WTC11 (cell line): ENCODE measurements around the gene DENND1C. TPM values are rescaled to one million over a fixed set of nuclear protein-coding genes. Genes with fewer than 3 reads are reported as not detected.

ENCODE experiments used
- ATAC-seq: fragments of 200-7000 bp; cut with Tn5 transposase; 2 replicates; pipeline ENCODE4 v1.10.0; 2021; ENCODE audit warnings: mild to moderate bottlenecking, moderate library complexity
- CTCF ChIA-PET: fragments of 300-600 bp; sonication (Branson Sonifier 250); formaldehyde crosslinking; loops from one replicate; lab custom pipeline; 2021; ENCODE audit warnings: antibody characterized with exemption; lab: Charles Lee
- POLR2A ChIA-PET: fragments of 350-600 bp; sonication (Branson Sonifier 250); formaldehyde crosslinking; loops from one replicate; lab custom pipeline; 2021; ENCODE audit warnings: antibody characterized with exemption; lab: Charles Lee
- DNase-seq: peaks from one replicate; pipeline ENCODE4 v3.0.0; 2021; ENCODE audit warnings: low spot score
- H3K27ac Mint-ChIP-seq: 2 replicates; pipeline ENCODE4 v1.8.0; 2021; ENCODE audit warnings: mixed read lengths
- H3K27me3 Mint-ChIP-seq: 2 replicates; pipeline ENCODE4 v1.8.0; 2021; ENCODE audit warnings: low read depth, mild to moderate bottlenecking, moderate library complexity, mixed read lengths
- H3K36me3 Mint-ChIP-seq: 2 replicates; pipeline ENCODE4 v1.8.0; 2021; ENCODE audit warnings: mixed read lengths
- H3K4me1 Mint-ChIP-seq: 2 replicates; pipeline ENCODE4 v1.8.0; 2022; ENCODE audit warnings: mixed read lengths
- H3K4me3 Mint-ChIP-seq: 2 replicates; pipeline ENCODE4 v1.8.0; 2021; ENCODE audit warnings: mild to moderate bottlenecking, moderate library complexity, mixed read lengths
- H3K9me3 Mint-ChIP-seq: 2 replicates; pipeline ENCODE4 v1.8.0; 2021; ENCODE audit warnings: mixed read lengths
- ELF4 ChIP-seq: sonication (generic); formaldehyde crosslinking; IDR thresholded peaks from 2 replicates; pipeline ENCODE4 v1.8.1; 2022; ENCODE audit warnings: low read depth, mild to moderate bottlenecking, moderate library complexity, missing genetic modification reagents
- GABPB1 ChIP-seq: sonication (generic); formaldehyde crosslinking; IDR thresholded peaks from 2 replicates; pipeline ENCODE4 v1.8.1; 2023; ENCODE audit warnings: mild to moderate bottlenecking, missing genetic modification reagents
- GRHL2 ChIP-seq: fragments of 250-450 bp; sonication (Bioruptor Pico); IDR thresholded peaks from 2 replicates; pipeline ENCODE4 v1.8.0; 2022; ENCODE audit warnings: mild to moderate bottlenecking, moderate library complexity; ENCODE audit not compliant: insufficient replicate concordance, severe bottlenecking
- MYBL2 ChIP-seq: sonication (generic); formaldehyde crosslinking; IDR thresholded peaks from 2 replicates; pipeline ENCODE4 v1.8.1; 2023; ENCODE audit warnings: mild to moderate bottlenecking, moderate library complexity, missing genetic modification reagents
- NFYB ChIP-seq: sonication (generic); formaldehyde crosslinking; conservative IDR thresholded peaks from 2 replicates; pipeline ENCODE4 v1.8.0; 2022; ENCODE audit warnings: low read depth, missing genetic modification reagents
- NR1H2 ChIP-seq: sonication (generic); formaldehyde crosslinking; IDR thresholded peaks from 2 replicates; pipeline ENCODE4 v1.9.0; 2021; ENCODE audit warnings: mild to moderate bottlenecking, moderate library complexity, missing genetic modification reagents
- NR3C1 ChIP-seq: sonication (generic); formaldehyde crosslinking; conservative IDR thresholded peaks from 2 replicates; pipeline ENCODE4 v1.8.1; 2023; ENCODE audit warnings: low read depth, mild to moderate bottlenecking, missing genetic modification reagents
- SP1 ChIP-seq: sonication (generic); formaldehyde crosslinking; conservative IDR thresholded peaks from 2 replicates; pipeline ENCODE4 v1.8.1; 2022; ENCODE audit warnings: missing genetic modification reagents
- TEAD1 ChIP-seq: sonication (generic); formaldehyde crosslinking; IDR thresholded peaks from 2 replicates; pipeline ENCODE4 v1.8.0; 2022; ENCODE audit warnings: mild to moderate bottlenecking, missing genetic modification reagents
- TEAD4 ChIP-seq: sonication (generic); formaldehyde crosslinking; IDR thresholded peaks from 2 replicates; pipeline ENCODE4 v1.8.0; 2022; ENCODE audit warnings: mild to moderate bottlenecking, missing genetic modification reagents
- ZBTB21 ChIP-seq: sonication (generic); formaldehyde crosslinking; IDR thresholded peaks from 2 replicates; pipeline ENCODE4 v1.8.1; 2023; ENCODE audit warnings: mild to moderate bottlenecking, missing genetic modification reagents, borderline replicate concordance
- ZNF138 ChIP-seq: sonication (generic); formaldehyde crosslinking; conservative IDR thresholded peaks from 2 replicates; pipeline ENCODE4 v1.8.1; 2022; ENCODE audit warnings: mild to moderate bottlenecking, moderate library complexity, missing genetic modification reagents
- ZNF219 ChIP-seq: sonication (generic); formaldehyde crosslinking; IDR thresholded peaks from 2 replicates; pipeline ENCODE4 v1.8.0; 2023; ENCODE audit warnings: missing genetic modification reagents, mild to moderate bottlenecking, borderline replicate concordance
- ZNF263 ChIP-seq: sonication (generic); formaldehyde crosslinking; IDR thresholded peaks from 2 replicates; pipeline ENCODE4 v1.8.1; 2022; ENCODE audit warnings: low read depth, mild to moderate bottlenecking, moderate library complexity, missing genetic modification reagents
- ZNF671 ChIP-seq: fragments of 250-450 bp; sonication (Bioruptor Pico); IDR thresholded peaks from 2 replicates; pipeline ENCODE4 v1.8.0; 2021; ENCODE audit warnings: mild to moderate bottlenecking
- total RNA-seq: library from RNA; stranded (reverse); gene quantifications from 3 replicates; pipeline ENCODE4 v1.2.3, GENCODE V29; 2021
- TF ChIP-seq, protein P1 (sequence below): sonication (generic); formaldehyde crosslinking; IDR thresholded peaks from 2 replicates; pipeline ENCODE4 v1.8.0; 2022; ENCODE audit warnings: mild to moderate bottlenecking, missing genetic modification reagents
- TF ChIP-seq, protein P2 (sequence below): sonication (generic); formaldehyde crosslinking; IDR thresholded peaks from 2 replicates; pipeline ENCODE4 v1.8.1; 2023; ENCODE audit warnings: mild to moderate bottlenecking, missing genetic modification reagents
- TF ChIP-seq, protein P3 (sequence below): sonication (generic); formaldehyde crosslinking; IDR thresholded peaks from 2 replicates; pipeline ENCODE4 v1.8.0; 2022; ENCODE audit warnings: mild to moderate bottlenecking, missing genetic modification reagents
- TF ChIP-seq, protein P4 (sequence below): sonication (generic); formaldehyde crosslinking; IDR thresholded peaks from 2 replicates; pipeline ENCODE4 v1.8.1; 2022; ENCODE audit warnings: mild to moderate bottlenecking, moderate library complexity, missing genetic modification reagents
- TF ChIP-seq, protein P5 (sequence below): fragments of 250-450 bp; sonication (Bioruptor Pico); IDR thresholded peaks from 2 replicates; pipeline ENCODE4 v1.9.0; 2021; ENCODE audit warnings: mild to moderate bottlenecking
- TF ChIP-seq, protein P6 (sequence below): fragments of 250-450 bp; sonication (Bioruptor Pico); IDR thresholded peaks from 2 replicates; pipeline ENCODE4 v2.1.2; 2022; ENCODE audit warnings: mild to moderate bottlenecking, moderate library complexity
- TF ChIP-seq, protein P7 (sequence below): fragments of 250-450 bp; sonication (Bioruptor Pico); IDR thresholded peaks from 2 replicates; pipeline ENCODE4 v1.8.0; 2021; ENCODE audit warnings: mild to moderate bottlenecking

DENND1C gene
- total RNA-seq, 1 experiment from 2014 or later: 4.3 TPM

DNA sequence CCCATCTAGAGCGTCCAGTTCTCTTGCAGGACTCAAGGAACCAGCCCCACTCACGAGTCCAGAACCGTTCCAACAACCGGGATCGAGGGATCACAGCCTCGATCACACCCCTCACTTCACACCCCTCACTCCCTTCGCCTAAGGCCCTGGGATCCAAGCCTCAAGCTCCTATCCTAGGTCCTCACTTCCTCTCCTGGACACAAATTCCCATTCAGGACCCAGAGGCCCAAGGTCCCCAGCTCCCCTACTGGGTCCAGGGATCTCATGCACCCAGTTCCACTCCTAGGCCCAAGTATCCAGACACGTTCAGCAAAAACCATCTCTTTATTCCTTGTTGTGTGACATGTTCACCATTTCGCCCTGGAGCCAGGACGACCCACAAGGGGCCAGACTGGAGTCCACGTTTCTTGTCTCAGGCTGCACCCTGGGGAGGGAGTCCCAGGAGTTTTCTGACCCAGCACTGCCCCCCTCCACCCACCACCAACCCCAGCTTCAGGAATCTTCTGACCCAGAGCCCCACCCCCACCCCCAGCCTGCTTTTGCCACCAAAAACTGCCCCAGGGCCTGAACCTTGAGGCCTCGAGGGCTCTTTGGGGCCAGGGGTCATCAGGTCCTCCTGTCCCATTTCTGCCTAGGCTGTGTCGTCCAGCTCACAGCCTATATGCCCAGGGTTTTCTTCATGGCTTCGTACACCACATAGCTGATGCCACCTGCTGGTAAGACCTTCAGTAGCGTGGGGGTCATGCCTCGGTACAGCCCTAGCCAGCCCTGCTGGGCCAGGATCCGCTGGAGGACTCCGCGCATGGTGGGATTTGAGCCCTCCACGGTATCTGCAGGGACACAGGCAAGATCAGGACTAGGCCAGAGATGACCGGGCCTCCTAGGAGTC lies 55.6 kb downstream of the DENND1C start:
- ATAC-seq: no peak
- peak overlapping the region; percentile 52 for H3K4me3 Mint-ChIP-seq
- TF ChIP-seq ZNF138 (no peak), ZNF219 (peak; percentile 15; the same call in 1 of the 2 replicates), TEAD4 (peak; percentile 11)
- TF ChIP-seq, protein P1, sequence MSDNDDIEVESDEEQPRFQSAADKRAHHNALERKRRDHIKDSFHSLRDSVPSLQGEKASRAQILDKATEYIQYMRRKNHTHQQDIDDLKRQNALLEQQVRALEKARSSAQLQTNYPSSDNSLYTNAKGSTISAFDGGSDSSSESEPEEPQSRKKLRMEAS: peak; percentile 60; the same call in 1 of the 2 replicates
- H3K9me3 Mint-ChIP-seq: peaks cover 6% of the 10 kb centered on the region
- no peak for DNase-seq
- ChIA-PET POLR2A (interaction anchor here (1.4 kb wide), 1 partner anchor 14 kb away, joined by 4 read pairs; no protein-coding TSS in a partner anchor), CTCF (interaction anchor here (0.6 to 2.5 kb wide), 4 partner anchors 8 to 940 kb away, joined by 3 to 11 read pairs (median 4); partner anchors contain the start of gene ALKBH7)
- H3K27ac Mint-ChIP-seq: 0 out of 2 replicates have a peak overlapping the region, but pooled peaks have one; percentile 68
- H3K36me3 Mint-ChIP-seq: peaks cover 19% of the 10 kb centered on the region
- peaks cover 40% of the 10 kb centered on the region for H3K27me3 Mint-ChIP-seq
- H3K4me1 Mint-ChIP-seq: peaks cover 14% of the 10 kb centered on the region

DNA sequence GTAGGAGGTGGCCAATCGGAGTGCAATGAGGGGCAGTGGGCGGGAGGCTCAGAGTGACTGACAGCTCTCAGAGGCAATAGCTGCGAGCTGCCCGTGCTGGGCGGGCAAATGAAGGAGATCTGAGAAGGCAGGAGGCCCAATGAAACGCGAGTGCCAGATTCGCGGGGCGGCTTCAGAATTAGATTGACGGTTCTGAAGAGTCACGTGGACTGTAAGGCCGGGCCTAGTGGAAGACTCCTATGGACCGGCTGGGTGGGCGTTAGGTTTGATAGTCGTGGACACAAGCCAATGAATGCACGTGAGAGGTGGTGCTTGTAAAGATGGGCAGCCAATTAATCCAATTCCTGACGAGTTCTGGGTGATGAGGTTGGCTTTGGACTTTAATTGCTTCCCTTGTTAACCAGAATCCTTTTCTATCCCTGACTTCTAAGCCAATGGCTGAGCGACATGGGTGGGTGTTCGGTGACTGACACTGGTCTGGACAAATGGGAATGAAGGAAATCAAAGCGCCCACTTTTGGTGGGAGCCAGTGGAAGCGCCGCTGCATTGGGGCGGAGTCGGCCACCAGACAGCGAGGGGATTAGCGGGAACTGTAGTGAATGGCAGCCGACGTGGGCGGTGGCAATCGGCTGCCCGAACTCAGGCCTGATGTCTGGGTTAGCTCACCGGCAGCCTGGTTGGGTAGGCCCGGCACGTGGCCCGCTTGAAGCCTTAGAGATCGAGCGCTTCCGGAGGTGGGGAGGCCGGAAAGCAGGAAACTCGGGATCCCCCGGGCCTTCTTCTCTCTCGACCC lies 56.5 kb downstream of the DENND1C start:
- ChIA-PET POLR2A (interaction anchor here (0.8 to 1.4 kb wide), 5 partner anchors 13 to 341 kb away, joined by 4 to 10 read pairs (median 4); partner anchors contain the start of genes ALKBH7 and GTF2F1), CTCF (interaction anchor here (0.6 to 2.5 kb wide), 11 partner anchors 8 to 439 kb away, joined by 3 to 11 read pairs (median 4); partner anchors contain the start of genes ALKBH7, DENND1C and SLC25A23)
- Mint-ChIP-seq H3K4me3 (peak overlapping the region; percentile 52), H3K9me3 (peaks cover 6% of the 10 kb centered on the region), H3K27ac (peak overlapping the region; percentile 34; the same call in 1 of the 2 replicates), H3K36me3 (peaks cover 28% of the 10 kb centered on the region), H3K27me3 (peaks cover 32% of the 10 kb centered on the region), H3K4me1 (peaks cover 14% of the 10 kb centered on the region)
- ATAC-seq: peak; percentile 88
- DNase-seq: peak; percentile 99
- TF ChIP-seq NR3C1 (CRISPR knock-in tag): no peak
- peak; percentile 20; the same call in 1 of the 2 replicates for TF ChIP-seq GABPB1
- peak; percentile 76; the same call in 1 of the 2 replicates for TF ChIP-seq NR1H2 (CRISPR knock-in tag)
- TF ChIP-seq TEAD4: peak; percentile 88
- TF ChIP-seq, protein P2, sequence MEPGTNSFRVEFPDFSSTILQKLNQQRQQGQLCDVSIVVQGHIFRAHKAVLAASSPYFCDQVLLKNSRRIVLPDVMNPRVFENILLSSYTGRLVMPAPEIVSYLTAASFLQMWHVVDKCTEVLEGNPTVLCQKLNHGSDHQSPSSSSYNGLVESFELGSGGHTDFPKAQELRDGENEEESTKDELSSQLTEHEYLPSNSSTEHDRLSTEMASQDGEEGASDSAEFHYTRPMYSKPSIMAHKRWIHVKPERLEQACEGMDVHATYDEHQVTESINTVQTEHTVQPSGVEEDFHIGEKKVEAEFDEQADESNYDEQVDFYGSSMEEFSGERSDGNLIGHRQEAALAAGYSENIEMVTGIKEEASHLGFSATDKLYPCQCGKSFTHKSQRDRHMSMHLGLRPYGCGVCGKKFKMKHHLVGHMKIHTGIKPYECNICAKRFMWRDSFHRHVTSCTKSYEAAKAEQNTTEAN: peak; percentile 97
- TF ChIP-seq, protein P3, sequence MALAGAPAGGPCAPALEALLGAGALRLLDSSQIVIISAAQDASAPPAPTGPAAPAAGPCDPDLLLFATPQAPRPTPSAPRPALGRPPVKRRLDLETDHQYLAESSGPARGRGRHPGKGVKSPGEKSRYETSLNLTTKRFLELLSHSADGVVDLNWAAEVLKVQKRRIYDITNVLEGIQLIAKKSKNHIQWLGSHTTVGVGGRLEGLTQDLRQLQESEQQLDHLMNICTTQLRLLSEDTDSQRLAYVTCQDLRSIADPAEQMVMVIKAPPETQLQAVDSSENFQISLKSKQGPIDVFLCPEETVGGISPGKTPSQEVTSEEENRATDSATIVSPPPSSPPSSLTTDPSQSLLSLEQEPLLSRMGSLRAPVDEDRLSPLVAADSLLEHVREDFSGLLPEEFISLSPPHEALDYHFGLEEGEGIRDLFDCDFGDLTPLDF (CRISPR knock-in tag): peak; percentile 96
- TF ChIP-seq MYBL2 (CRISPR knock-in tag): peak; percentile 90
- TF ChIP-seq, protein P4, sequence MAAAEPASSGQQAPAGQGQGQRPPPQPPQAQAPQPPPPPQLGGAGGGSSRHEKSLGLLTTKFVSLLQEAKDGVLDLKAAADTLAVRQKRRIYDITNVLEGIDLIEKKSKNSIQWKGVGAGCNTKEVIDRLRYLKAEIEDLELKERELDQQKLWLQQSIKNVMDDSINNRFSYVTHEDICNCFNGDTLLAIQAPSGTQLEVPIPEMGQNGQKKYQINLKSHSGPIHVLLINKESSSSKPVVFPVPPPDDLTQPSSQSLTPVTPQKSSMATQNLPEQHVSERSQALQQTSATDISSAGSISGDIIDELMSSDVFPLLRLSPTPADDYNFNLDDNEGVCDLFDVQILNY (CRISPR knock-in tag): peak; percentile 87
- TF ChIP-seq ELF4 (CRISPR knock-in tag): peak; percentile 86; the same call in 1 of the 2 replicates
- peak; percentile 84; the same call in 1 of the 2 replicates for TF ChIP-seq SP1 (CRISPR knock-in tag)
- no peak for TF ChIP-seq ZNF671 (CRISPR knock-in tag)
- TF ChIP-seq GRHL2: no peak
- TF ChIP-seq, protein P5, sequence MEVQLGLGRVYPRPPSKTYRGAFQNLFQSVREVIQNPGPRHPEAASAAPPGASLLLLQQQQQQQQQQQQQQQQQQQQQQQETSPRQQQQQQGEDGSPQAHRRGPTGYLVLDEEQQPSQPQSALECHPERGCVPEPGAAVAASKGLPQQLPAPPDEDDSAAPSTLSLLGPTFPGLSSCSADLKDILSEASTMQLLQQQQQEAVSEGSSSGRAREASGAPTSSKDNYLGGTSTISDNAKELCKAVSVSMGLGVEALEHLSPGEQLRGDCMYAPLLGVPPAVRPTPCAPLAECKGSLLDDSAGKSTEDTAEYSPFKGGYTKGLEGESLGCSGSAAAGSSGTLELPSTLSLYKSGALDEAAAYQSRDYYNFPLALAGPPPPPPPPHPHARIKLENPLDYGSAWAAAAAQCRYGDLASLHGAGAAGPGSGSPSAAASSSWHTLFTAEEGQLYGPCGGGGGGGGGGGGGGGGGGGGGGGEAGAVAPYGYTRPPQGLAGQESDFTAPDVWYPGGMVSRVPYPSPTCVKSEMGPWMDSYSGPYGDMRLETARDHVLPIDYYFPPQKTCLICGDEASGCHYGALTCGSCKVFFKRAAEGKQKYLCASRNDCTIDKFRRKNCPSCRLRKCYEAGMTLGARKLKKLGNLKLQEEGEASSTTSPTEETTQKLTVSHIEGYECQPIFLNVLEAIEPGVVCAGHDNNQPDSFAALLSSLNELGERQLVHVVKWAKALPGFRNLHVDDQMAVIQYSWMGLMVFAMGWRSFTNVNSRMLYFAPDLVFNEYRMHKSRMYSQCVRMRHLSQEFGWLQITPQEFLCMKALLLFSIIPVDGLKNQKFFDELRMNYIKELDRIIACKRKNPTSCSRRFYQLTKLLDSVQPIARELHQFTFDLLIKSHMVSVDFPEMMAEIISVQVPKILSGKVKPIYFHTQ (CRISPR knock-in tag): no peak
- TF ChIP-seq NFYB (CRISPR knock-in tag): peak; percentile 98
- no peak for TF ChIP-seq ZNF263 (CRISPR knock-in tag)
- TF ChIP-seq, protein P6, sequence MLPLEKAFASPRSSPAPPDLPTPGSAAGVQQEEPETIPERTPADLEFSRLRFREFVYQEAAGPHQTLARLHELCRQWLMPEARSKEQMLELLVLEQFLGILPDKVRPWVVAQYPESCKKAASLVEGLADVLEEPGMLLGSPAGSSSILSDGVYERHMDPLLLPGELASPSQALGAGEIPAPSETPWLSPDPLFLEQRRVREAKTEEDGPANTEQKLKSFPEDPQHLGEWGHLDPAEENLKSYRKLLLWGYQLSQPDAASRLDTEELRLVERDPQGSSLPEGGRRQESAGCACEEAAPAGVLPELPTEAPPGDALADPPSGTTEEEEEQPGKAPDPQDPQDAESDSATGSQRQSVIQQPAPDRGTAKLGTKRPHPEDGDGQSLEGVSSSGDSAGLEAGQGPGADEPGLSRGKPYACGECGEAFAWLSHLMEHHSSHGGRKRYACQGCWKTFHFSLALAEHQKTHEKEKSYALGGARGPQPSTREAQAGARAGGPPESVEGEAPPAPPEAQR (CRISPR knock-in tag): no peak
- peak; percentile 97 for TF ChIP-seq TEAD1
- TF ChIP-seq ZNF219: peak; percentile 96; the same call in 1 of the 2 replicates
- TF ChIP-seq, protein P7, sequence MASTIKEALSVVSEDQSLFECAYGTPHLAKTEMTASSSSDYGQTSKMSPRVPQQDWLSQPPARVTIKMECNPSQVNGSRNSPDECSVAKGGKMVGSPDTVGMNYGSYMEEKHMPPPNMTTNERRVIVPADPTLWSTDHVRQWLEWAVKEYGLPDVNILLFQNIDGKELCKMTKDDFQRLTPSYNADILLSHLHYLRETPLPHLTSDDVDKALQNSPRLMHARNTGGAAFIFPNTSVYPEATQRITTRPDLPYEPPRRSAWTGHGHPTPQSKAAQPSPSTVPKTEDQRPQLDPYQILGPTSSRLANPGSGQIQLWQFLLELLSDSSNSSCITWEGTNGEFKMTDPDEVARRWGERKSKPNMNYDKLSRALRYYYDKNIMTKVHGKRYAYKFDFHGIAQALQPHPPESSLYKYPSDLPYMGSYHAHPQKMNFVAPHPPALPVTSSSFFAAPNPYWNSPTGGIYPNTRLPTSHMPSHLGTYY (CRISPR knock-in tag): no peak
- no peak; the same call in 1 of the 2 replicates for TF ChIP-seq ZBTB21
